GM12892 (cell line): ENCODE results near the gene ATP1B2.

Experiments used
- POLR2A ChIP-seq: IDR thresholded peaks from 2 replicates; pipeline ENCODE4 v1.6.1; 2011; ENCODE audit warnings: low read depth, low read length, control low read depth
- POLR2AphosphoS5 ChIP-seq: IDR thresholded peaks from 2 replicates; pipeline ENCODE4 v1.6.1; 2011; ENCODE audit warnings: low read depth, low read length, control low read depth
- TAF1 ChIP-seq: IDR thresholded peaks from 2 replicates; pipeline ENCODE4 v1.6.1; 2011; ENCODE audit warnings: low read depth, mild to moderate bottlenecking, control low read depth, low read length, borderline replicate concordance

DNA sequence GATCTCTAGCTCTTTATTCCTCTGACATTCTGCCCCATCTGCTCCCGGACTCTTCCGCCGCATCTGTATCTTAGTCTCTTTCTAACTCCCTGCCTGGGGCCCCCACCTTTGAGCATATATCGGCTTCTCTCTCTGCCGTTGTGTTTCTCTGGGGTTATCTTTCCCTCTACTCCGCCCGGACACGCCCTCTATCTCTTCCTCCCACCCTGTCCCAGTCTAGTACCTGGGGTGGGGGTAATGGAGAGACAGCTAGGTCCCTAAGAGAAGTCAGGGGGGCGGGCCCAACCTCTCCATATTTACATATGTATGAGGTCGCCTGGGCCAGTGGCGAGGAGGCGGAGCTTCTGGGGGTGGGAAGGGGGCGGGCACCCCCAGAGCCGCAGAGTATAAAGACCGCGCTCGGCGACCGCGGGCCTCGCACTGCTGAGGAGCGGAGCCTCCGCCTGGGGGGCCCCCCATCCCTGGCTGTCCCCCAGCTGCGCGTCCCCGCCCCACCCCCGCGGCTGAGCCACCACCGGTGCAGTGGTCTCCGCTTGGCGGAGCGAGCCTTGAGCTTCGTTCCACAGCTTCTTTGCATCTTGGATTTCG is at the start of gene ATP1B2:
- TF ChIP-seq POLR2A = no peak
- TF ChIP-seq POLR2AphosphoS5 = no peak
- no peak for TF ChIP-seq TAF1
